T-helper 17 cell (primary cell): ENCODE results near the gene CD44. TPM values are rescaled to one million over a fixed set of nuclear protein-coding genes. Genes with fewer than 3 reads are reported as not detected.
A peak's percentile ranks its signal among the peaks of the same experiment; 100 is the strongest.

Experiments
- ATAC-seq: fragments of 150-1000 bp; cut with Tn5 transposase; 2 replicates; pipeline ENCODE4 v1.10.0; 2021; ENCODE audit warnings: mild to moderate bottlenecking, moderate library complexity
- DNase-seq, 3 donors: peaks; one replicate each; pipeline versions ENCODE4 v3.0.0 to v3.0.0-alpha.2; 2020 to 2021
- H3K9me3 ChIP-seq: one replicate; pipeline ENCODE4 v1.7.0; 2013; ENCODE audit warnings: low read length, mild to moderate bottlenecking; ENCODE audit not compliant: control insufficient read depth, poor library complexity, severe bottlenecking
- H3K27ac Mint-ChIP-seq: one replicate; pipeline ENCODE4 v1.8.0; 2022; ENCODE audit warnings: mild to moderate bottlenecking, moderate library complexity, mixed read lengths
- H3K27me3 Mint-ChIP-seq: one replicate; pipeline ENCODE4 v1.8.0; 2022; ENCODE audit warnings: mixed read lengths
- H3K36me3 Mint-ChIP-seq: one replicate; pipeline ENCODE4 v1.8.0; 2022; ENCODE audit warnings: low read depth, mixed read lengths
- H3K4me1 Mint-ChIP-seq: one replicate; pipeline ENCODE4 v1.8.0; 2022; ENCODE audit warnings: mild to moderate bottlenecking, mixed read lengths
- H3K4me3 Mint-ChIP-seq: one replicate; pipeline ENCODE4 v1.8.0; 2022; ENCODE audit warnings: mild to moderate bottlenecking, moderate library complexity, mixed read lengths
- total RNA-seq, 4 donors: library from RNA in 2 of 4; stranded (reverse) in 2 of 4; gene quantifications; one replicate each; pipeline ENCODE4 v1.2.3 and lab custom pipeline; 2022 to 2026

CD44 gene
- total RNA-seq, 2 donors from 2014 or later: 1,118 to 1,497 TPM

- Mint-ChIP-seq H3K4me3 (no peak overlapping the region), H3K36me3 (peaks cover 14% of the 10 kb centered on the region), H3K27me3 (no peaks in the 10 kb centered on the region), H3K4me1 (peaks cover 29% of the 10 kb centered on the region), H3K27ac (no peak overlapping the region)
- ATAC-seq (no peak), DNase-seq (no peak)
- no peaks in the 10 kb centered on the region for H3K9me3 ChIP-seq
These were observed 2.7 kb upstream of the CD44 start for GRCh38 chr11:35136311-35136710.

GRCh38 chr11:35138058-35138457, 913 bp upstream of the CD44 start:
- no peaks in the 10 kb centered on the region for H3K9me3 ChIP-seq
- Mint-ChIP-seq H3K4me1 (peaks cover 39% of the 10 kb centered on the region), H3K4me3 (peak overlapping the region; percentile 99), H3K27ac (peak overlapping the region; percentile 99), H3K27me3 (no peaks in the 10 kb centered on the region), H3K36me3 (peaks cover 20% of the 10 kb centered on the region)
- ATAC-seq (no peak), DNase-seq (no peak)

GRCh38 chr11:35138606-35138942, 397 bp upstream of the CD44 start:
- Mint-ChIP-seq H3K4me3 (peak overlapping the region; percentile 99), H3K36me3 (peaks cover 20% of the 10 kb centered on the region), H3K4me1 (peaks cover 41% of the 10 kb centered on the region), H3K27ac (peak overlapping the region; percentile 99), H3K27me3 (no peaks in the 10 kb centered on the region)
- DNase-seq (no peak), ATAC-seq (no peak)
- H3K9me3 ChIP-seq: no peaks in the 10 kb centered on the region

- DNase-seq (no peak), ATAC-seq (no peak)
- H3K4me3 Mint-ChIP-seq: peak overlapping the region; percentile 99
- peaks cover 51% of the 10 kb centered on the region for H3K4me1 Mint-ChIP-seq
- no peaks in the 10 kb centered on the region for H3K9me3 ChIP-seq
- H3K36me3 Mint-ChIP-seq: peaks cover 20% of the 10 kb centered on the region
- H3K27me3 Mint-ChIP-seq: no peaks in the 10 kb centered on the region
- peak overlapping the region; percentile 99 for H3K27ac Mint-ChIP-seq
These were observed 831 bp downstream of the CD44 start for GRCh38 chr11:35139722-35140282.

- Mint-ChIP-seq H3K4me1 (peaks cover 64% of the 10 kb centered on the region), H3K4me3 (peak overlapping the region; percentile 99), H3K27me3 (no peaks in the 10 kb centered on the region), H3K27ac (peak overlapping the region; percentile 99), H3K36me3 (peaks cover 20% of the 10 kb centered on the region)
- DNase-seq (no peak), ATAC-seq (no peak)
- no peaks in the 10 kb centered on the region for H3K9me3 ChIP-seq
These were observed 2.1 kb downstream of the CD44 start for GRCh38 chr11:35141071-35141470.

- peaks cover 69% of the 10 kb centered on the region for H3K4me1 Mint-ChIP-seq
- no peaks in the 10 kb centered on the region for H3K27me3 Mint-ChIP-seq
- H3K27ac Mint-ChIP-seq: peak overlapping the region; percentile 99
- no peak for DNase-seq
- peaks cover 22% of the 10 kb centered on the region for H3K36me3 Mint-ChIP-seq
- peak overlapping the region; percentile 99 for H3K4me3 Mint-ChIP-seq
- no peak for ATAC-seq
- H3K9me3 ChIP-seq: no peaks in the 10 kb centered on the region
These were observed 2.6 kb downstream of the CD44 start for GRCh38 chr11:35141571-35141971.

GRCh38 chr11:35142481-35143075, 3.6 kb downstream of the CD44 start:
- DNase-seq: no peak
- peak overlapping the region; percentile 99 for H3K27ac Mint-ChIP-seq
- peak; percentile 9 for ATAC-seq
- no peaks in the 10 kb centered on the region for H3K27me3 Mint-ChIP-seq
- H3K4me3 Mint-ChIP-seq: peak overlapping the region; percentile 99
- peaks cover 6% of the 10 kb centered on the region for H3K9me3 ChIP-seq
- peaks cover 71% of the 10 kb centered on the region for H3K4me1 Mint-ChIP-seq
- peaks cover 24% of the 10 kb centered on the region for H3K36me3 Mint-ChIP-seq

GRCh38 chr11:35143297-35144135, 4.5 kb downstream of the CD44 start:
- ATAC-seq (no peak), DNase-seq (no peak)
- peaks cover 6% of the 10 kb centered on the region for H3K9me3 ChIP-seq
- H3K27ac Mint-ChIP-seq: peak overlapping the region; percentile 99
- H3K27me3 Mint-ChIP-seq: no peaks in the 10 kb centered on the region
- peaks cover 68% of the 10 kb centered on the region for H3K4me1 Mint-ChIP-seq
- H3K4me3 Mint-ChIP-seq: peak overlapping the region; percentile 99
- H3K36me3 Mint-ChIP-seq: peaks cover 22% of the 10 kb centered on the region

- peaks cover 24% of the 10 kb centered on the region for H3K36me3 Mint-ChIP-seq
- ATAC-seq (peak; percentile 65), DNase-seq (peak; percentile 18 to 54 (median 38))
- no peaks in the 10 kb centered on the region for H3K27me3 Mint-ChIP-seq
- H3K4me1 Mint-ChIP-seq: peaks cover 71% of the 10 kb centered on the region
- peak overlapping the region; percentile 99 for H3K27ac Mint-ChIP-seq
- H3K9me3 ChIP-seq: peaks cover 6% of the 10 kb centered on the region
- peak overlapping the region; percentile 99 for H3K4me3 Mint-ChIP-seq
These were observed 5.3 kb downstream of the CD44 start for GRCh38 chr11:35144136-35144741.

GRCh38 chr11:35144806-35145205, 5.8 kb downstream of the CD44 start:
- Mint-ChIP-seq H3K4me3 (peak overlapping the region; percentile 99), H3K27ac (peak overlapping the region; percentile 99), H3K36me3 (peaks cover 22% of the 10 kb centered on the region), H3K4me1 (peaks cover 75% of the 10 kb centered on the region), H3K27me3 (no peaks in the 10 kb centered on the region)
- peaks cover 6% of the 10 kb centered on the region for H3K9me3 ChIP-seq
- ATAC-seq: no peak
- no peak for DNase-seq

GRCh38 chr11:35145271-35145670, 6.3 kb downstream of the CD44 start:
- no peaks in the 10 kb centered on the region for H3K27me3 Mint-ChIP-seq
- H3K4me1 Mint-ChIP-seq: peaks cover 79% of the 10 kb centered on the region
- peak overlapping the region; percentile 99 for H3K4me3 Mint-ChIP-seq
- H3K9me3 ChIP-seq: peaks cover 6% of the 10 kb centered on the region
- peak overlapping the region; percentile 99 for H3K27ac Mint-ChIP-seq
- ATAC-seq (no peak), DNase-seq (no peak)
- H3K36me3 Mint-ChIP-seq: peaks cover 22% of the 10 kb centered on the region

GRCh38 chr11:35146074-35146521, 7.1 kb downstream of the CD44 start:
- ATAC-seq: no peak
- H3K4me1 Mint-ChIP-seq: peaks cover 84% of the 10 kb centered on the region
- H3K4me3 Mint-ChIP-seq: peak overlapping the region; percentile 99
- peak overlapping the region; percentile 99 for H3K27ac Mint-ChIP-seq
- peaks cover 6% of the 10 kb centered on the region for H3K9me3 ChIP-seq
- peak in 1 of 3 donors; percentile 44 for DNase-seq
- peaks cover 24% of the 10 kb centered on the region for H3K36me3 Mint-ChIP-seq
- H3K27me3 Mint-ChIP-seq: no peaks in the 10 kb centered on the region

GRCh38 chr11:35146711-35147110, 7.7 kb downstream of the CD44 start:
- peak overlapping the region; percentile 99 for H3K4me3 Mint-ChIP-seq
- H3K36me3 Mint-ChIP-seq: peaks cover 19% of the 10 kb centered on the region
- H3K27me3 Mint-ChIP-seq: no peaks in the 10 kb centered on the region
- H3K9me3 ChIP-seq: peaks cover 6% of the 10 kb centered on the region
- DNase-seq: no peak
- no peak for ATAC-seq
- peak overlapping the region; percentile 99 for H3K27ac Mint-ChIP-seq
- peaks cover 84% of the 10 kb centered on the region for H3K4me1 Mint-ChIP-seq
